ENCODE data around the gene ABCG1.

DNA sequence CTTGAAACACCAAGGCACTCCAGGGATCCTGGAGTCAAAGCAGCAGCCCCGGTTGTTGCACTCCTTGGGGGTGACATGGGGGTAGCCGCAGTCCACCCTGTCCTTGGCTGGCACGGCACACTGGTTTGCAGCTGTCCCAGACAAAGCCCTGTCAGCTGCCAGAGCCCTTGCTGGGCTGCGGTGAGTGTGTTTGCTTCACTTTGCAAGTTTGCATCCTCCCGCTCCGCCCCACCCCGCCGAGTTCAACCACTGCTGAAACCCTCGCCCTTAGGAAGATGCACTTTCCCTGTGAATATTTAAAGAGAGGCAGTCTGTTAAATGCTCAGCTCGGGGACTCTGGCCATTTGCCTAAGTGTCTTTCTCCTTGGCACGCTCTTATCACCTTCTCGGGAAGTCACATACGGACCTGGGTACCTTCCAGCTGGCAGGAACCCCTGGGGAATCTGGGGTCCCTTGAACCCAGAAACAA is 94.6 kb downstream of the ABCG1 start:
- TF ChIP-seq, protein P1, sequence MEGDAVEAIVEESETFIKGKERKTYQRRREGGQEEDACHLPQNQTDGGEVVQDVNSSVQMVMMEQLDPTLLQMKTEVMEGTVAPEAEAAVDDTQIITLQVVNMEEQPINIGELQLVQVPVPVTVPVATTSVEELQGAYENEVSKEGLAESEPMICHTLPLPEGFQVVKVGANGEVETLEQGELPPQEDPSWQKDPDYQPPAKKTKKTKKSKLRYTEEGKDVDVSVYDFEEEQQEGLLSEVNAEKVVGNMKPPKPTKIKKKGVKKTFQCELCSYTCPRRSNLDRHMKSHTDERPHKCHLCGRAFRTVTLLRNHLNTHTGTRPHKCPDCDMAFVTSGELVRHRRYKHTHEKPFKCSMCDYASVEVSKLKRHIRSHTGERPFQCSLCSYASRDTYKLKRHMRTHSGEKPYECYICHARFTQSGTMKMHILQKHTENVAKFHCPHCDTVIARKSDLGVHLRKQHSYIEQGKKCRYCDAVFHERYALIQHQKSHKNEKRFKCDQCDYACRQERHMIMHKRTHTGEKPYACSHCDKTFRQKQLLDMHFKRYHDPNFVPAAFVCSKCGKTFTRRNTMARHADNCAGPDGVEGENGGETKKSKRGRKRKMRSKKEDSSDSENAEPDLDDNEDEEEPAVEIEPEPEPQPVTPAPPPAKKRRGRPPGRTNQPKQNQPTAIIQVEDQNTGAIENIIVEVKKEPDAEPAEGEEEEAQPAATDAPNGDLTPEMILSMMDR (IDR thresholded peaks at IDR 0.05; ENCODE audit: low read length): no peak
- no peak for TF ChIP-seq EZH2 (optimal IDR thresholded peaks at IDR 0.05; ENCODE audit: low read depth, low read length)
